CD8-positive, alpha-beta memory T cell (primary cell): ENCODE measurements around the gene CNNM3. TPM values are rescaled to one million over a fixed set of nuclear protein-coding genes. Genes with fewer than 3 reads are reported as not detected.
A peak's percentile ranks its signal among the peaks of the same experiment; 100 is the strongest.
"Not testable (repeated sequence)": the region's sequence is repeated elsewhere in the genome, so short reads cannot be mapped to it uniquely, and the experiment has no call there.

Experiments used
- CTCF ChIA-PET: fragments of 350-600 bp; sonication (Branson Sonifier 250); formaldehyde crosslinking; loops from one replicate; lab custom pipeline; 2021; ENCODE audit warnings: antibody characterized with exemption; lab: Charles Lee
- POLR2A ChIA-PET: fragments of 350-600 bp; sonication (Branson Sonifier 250); formaldehyde crosslinking; loops from one replicate; lab custom pipeline; 2021; ENCODE audit warnings: antibody characterized with exemption; lab: Charles Lee
- DNase-seq, 5 donors: peaks; one replicate each; pipeline versions ENCODE4 v3.0.0 to v3.0.0-alpha.2; 2020 to 2022; ENCODE audit warnings: mixed read lengths in 1 of 5
- H3K27ac ChIP-seq: one replicate; pipeline ENCODE4 v1.7.0; 2013; ENCODE audit warnings: low read depth, mild to moderate bottlenecking, low read length, moderate library complexity
- H3K27me3 ChIP-seq: 2 replicates; pipeline ENCODE4 v1.7.0; 2013; ENCODE audit warnings: low read length, mild to moderate bottlenecking; ENCODE audit not compliant: insufficient read depth, poor library complexity, severe bottlenecking
- H3K36me3 ChIP-seq: 2 replicates; pipeline ENCODE4 v1.7.0; 2013; ENCODE audit warnings: mild to moderate bottlenecking, low read length, moderate library complexity; ENCODE audit not compliant: insufficient read depth
- H3K4me1 ChIP-seq: 2 replicates; pipeline ENCODE4 v1.7.0; 2013; ENCODE audit warnings: mild to moderate bottlenecking, low read length, moderate library complexity; ENCODE audit not compliant: insufficient read depth
- H3K4me3 ChIP-seq: 2 replicates; pipeline ENCODE4 v1.7.0; 2013; ENCODE audit warnings: mild to moderate bottlenecking, low read length
- H3K9me3 ChIP-seq: 2 replicates; pipeline ENCODE4 v1.7.0; 2013; ENCODE audit warnings: mild to moderate bottlenecking, low read length
- H3K27ac Mint-ChIP-seq, 8 donors: one replicate each; pipeline ENCODE4 v1.8.0; 2020 to 2021; ENCODE audit warnings: mixed read lengths in 8 of 8, mild to moderate bottlenecking in 6 of 8, inconsistent platforms in 3 of 8, moderate library complexity in 3 of 8
- H3K27me3 Mint-ChIP-seq, 2 donors: one replicate each; pipeline ENCODE4 v1.8.0; 2020 to 2021; ENCODE audit warnings: mixed read lengths in 2 of 2, mild to moderate bottlenecking in 1 of 2, moderate library complexity in 1 of 2
- H3K36me3 Mint-ChIP-seq, 3 donors: one replicate each; pipeline ENCODE4 v1.8.0; 2020 to 2021; ENCODE audit warnings: mixed read lengths in 3 of 3, inconsistent platforms in 1 of 3, mild to moderate bottlenecking in 1 of 3
- H3K4me1 Mint-ChIP-seq, 3 donors: one replicate each; pipeline ENCODE4 v1.8.0; 2020 to 2021; ENCODE audit warnings: mixed read lengths in 3 of 3, inconsistent platforms in 1 of 3, mild to moderate bottlenecking in 1 of 3
- H3K4me3 Mint-ChIP-seq, 7 donors: one replicate each; pipeline ENCODE4 v1.8.0; 2020 to 2021; ENCODE audit warnings: mixed read lengths in 7 of 7, mild to moderate bottlenecking in 6 of 7, moderate library complexity in 4 of 7, inconsistent platforms in 2 of 7
- H3K9me3 Mint-ChIP-seq, 5 donors: one replicate each; pipeline ENCODE4 v1.8.0; 2020 to 2022; ENCODE audit warnings: mixed read lengths in 5 of 5, mild to moderate bottlenecking in 3 of 5, moderate library complexity in 2 of 5, inconsistent platforms in 1 of 5
- polyA plus RNA-seq: library from polyadenylated mRNA; unstranded; fragments of 300-500 nt; fragmentation: Illumina TruSeq; gene quantifications from one replicate; pipeline ENCODE4 v1.2.3, GENCODE V29; 2021
- total RNA-seq, 2 experiments: library from RNA; stranded (reverse); gene quantifications; one replicate each; pipeline ENCODE4 v1.2.3, GENCODE V29; 2021

Gene CNNM3
- total and polyA plus RNA-seq, 3 experiments from 2014 or later: 13.0 to 36.6 (median 32.6) TPM

DNA sequence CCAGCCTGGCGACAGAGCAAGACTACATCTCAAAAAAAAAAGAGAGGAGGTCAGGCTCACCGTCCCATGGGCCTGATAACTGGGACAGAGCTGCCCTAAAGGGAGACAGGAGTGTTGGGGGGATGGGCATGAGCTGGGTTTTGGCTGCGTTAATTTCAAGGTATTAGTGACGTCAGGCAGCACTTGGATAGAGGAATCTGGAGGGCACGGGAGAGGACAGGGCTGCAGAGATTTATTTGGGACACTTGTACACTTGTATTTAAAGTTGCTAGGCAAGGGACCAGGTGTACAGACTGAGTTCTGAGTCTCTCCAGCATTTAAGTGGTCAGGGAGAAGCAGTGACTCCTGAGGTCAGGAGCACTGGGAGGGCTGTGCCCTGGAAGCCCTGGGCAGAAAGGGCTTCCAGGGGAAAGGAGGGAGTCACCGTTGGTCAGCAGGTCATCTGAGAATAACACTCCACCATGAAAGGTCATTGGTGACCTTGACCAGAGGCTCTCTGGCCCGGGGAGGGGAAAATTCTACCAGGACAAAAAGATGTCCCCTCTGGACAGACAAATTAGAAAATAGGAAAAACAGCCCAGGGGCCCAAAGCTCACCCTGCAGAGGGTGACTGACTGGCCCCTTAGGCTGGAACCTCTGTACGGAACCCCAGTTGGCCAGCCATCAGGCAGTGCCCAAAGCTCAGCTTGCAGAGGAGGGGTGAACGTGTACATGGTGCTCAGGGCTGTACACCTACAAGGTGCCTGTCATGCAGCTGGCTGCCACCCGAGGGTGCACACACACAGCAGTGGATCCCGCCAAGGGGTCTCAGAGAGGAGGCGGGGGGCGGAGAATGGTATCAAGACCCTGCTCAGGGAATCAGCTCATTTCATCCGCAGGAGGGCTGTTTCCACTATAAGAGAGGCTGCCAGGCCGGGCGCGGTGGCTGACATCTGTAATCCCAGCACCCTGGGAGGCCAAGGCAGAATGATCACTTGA is 23.0 kb upstream of the CNNM3 start:
- no peak overlapping the region for H3K4me3 ChIP-seq
- Mint-ChIP-seq H3K4me3 (no peak overlapping the region), H3K4me1 (no peaks in the 10 kb centered on the region), H3K27ac (peak overlapping the region in 3 of 8 donors; percentile 44 to 88 (median 47)), H3K27me3 (no peaks in the 10 kb centered on the region), H3K9me3 (no peaks in the 10 kb centered on the region), H3K36me3 (peaks cover 0 to 11% (median 0%) of the 10 kb centered on the region in 3 donors)
- H3K27me3 ChIP-seq: no peaks in the 10 kb centered on the region
- H3K9me3 ChIP-seq: no peaks in the 10 kb centered on the region
- no peak for DNase-seq
- CTCF ChIA-PET: interaction anchor here (0.9 to 1.3 kb wide), 3 partner anchors 8 to 320 kb away, joined by 3 read pairs; partner anchors contain the start of gene ANKRD36
- POLR2A ChIA-PET: interaction anchor here (1.1 kb wide), 1 partner anchor 23 kb away, joined by 4 read pairs; the partner anchor contains the start of gene CNNM3
- H3K4me1 ChIP-seq: no peaks in the 10 kb centered on the region
- no peaks in the 10 kb centered on the region for H3K36me3 ChIP-seq
- H3K27ac ChIP-seq: no peak overlapping the region

GRCh38 chr2:96795076-96795475 is 21.0 kb upstream of the CNNM3 start:
- H3K36me3 ChIP-seq: no peaks in the 10 kb centered on the region
- POLR2A ChIA-PET: no interaction called here
- peaks cover 4 to 28% (median 7%) of the 10 kb centered on the region in 3 donors for H3K36me3 Mint-ChIP-seq
- CTCF ChIA-PET: interaction anchor here (0.6 kb wide), 1 partner anchor 52 kb away, joined by 4 read pairs; no protein-coding TSS in a partner anchor
- H3K27me3 ChIP-seq: no peaks in the 10 kb centered on the region
- no peaks in the 10 kb centered on the region for H3K9me3 Mint-ChIP-seq
- no peak for DNase-seq
- no peak overlapping the region for H3K4me3 Mint-ChIP-seq
- no peak overlapping the region for H3K27ac Mint-ChIP-seq
- H3K4me3 ChIP-seq: no peak overlapping the region
- no peaks in the 10 kb centered on the region for H3K9me3 ChIP-seq
- no peaks in the 10 kb centered on the region for H3K4me1 Mint-ChIP-seq
- no peaks in the 10 kb centered on the region for H3K4me1 ChIP-seq
- H3K27ac ChIP-seq: no peak overlapping the region
- H3K27me3 Mint-ChIP-seq: no peaks in the 10 kb centered on the region

DNA sequence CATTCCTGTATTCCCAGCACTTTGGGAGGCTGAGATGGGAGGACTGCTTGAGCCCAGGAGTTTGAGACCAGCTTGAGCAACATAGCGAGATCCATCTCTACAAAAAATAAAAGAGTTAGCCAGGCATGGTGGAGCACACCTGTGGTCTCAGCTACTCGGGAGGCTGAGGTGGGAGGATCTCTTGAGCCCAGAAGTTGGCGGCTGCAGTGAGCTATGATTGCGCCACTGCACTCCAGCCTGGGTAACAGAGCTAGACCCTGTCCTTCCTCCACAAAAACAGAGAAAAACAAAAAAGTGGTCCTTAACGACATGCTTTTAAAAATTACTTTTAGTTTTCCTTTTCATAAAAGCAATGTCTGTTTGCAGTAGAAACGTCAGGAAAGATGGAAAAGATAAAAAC is 19.6 kb upstream of the CNNM3 start:
- not testable (repeated sequence) for H3K9me3 ChIP-seq, H3K27ac Mint-ChIP-seq, H3K27me3 ChIP-seq, H3K4me1 Mint-ChIP-seq, H3K27ac ChIP-seq, H3K9me3 Mint-ChIP-seq, H3K36me3 ChIP-seq, H3K4me3 ChIP-seq, DNase-seq, H3K4me3 Mint-ChIP-seq, H3K27me3 Mint-ChIP-seq
- H3K36me3 Mint-ChIP-seq: peaks cover 4 to 28% (median 7%) of the 10 kb centered on the region in 3 donors
- H3K4me1 ChIP-seq: peaks cover 11% of the 10 kb centered on the region
- POLR2A ChIA-PET: interaction anchor here (0.6 kb wide), 1 partner anchor 161 kb away, joined by 4 read pairs; no protein-coding TSS in a partner anchor
- CTCF ChIA-PET: interaction anchor here (1.2 kb wide), 1 partner anchor 10 kb away, joined by 3 read pairs; no protein-coding TSS in a partner anchor

DNA sequence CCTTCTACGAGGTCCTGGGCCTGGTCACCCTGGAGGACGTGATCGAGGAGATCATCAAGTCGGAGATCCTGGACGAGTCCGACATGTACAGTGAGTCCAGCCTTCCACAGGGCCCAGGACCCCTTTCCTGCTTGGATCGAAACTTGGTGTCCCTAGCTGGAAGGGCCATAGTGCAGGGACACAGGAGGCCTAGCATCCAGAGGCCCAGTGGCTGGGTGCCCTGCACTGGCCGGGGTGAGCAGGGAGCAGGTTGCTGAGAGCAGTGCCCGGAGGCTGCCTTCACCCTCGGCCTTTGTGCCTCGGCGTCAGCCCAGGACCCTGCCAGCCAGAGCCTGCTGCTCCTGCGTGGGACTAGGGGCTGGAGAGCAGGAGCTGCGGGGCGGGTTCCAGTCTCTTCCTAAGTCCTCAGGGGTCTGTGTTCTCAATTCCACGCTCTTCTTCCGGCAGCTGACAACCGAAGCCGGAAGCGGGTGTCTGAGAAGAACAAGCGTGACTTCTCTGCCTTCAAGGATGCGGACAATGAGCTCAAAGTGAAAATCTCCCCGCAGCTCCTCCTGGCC is 18.9 kb upstream of the CNNM3 start:
- no peak overlapping the region for H3K4me3 Mint-ChIP-seq
- H3K27me3 Mint-ChIP-seq: no peaks in the 10 kb centered on the region
- peaks cover 4 to 28% (median 7%) of the 10 kb centered on the region in 3 donors for H3K36me3 Mint-ChIP-seq
- POLR2A ChIA-PET: no interaction called here
- Histone ChIP-seq H3K9me3 (no peaks in the 10 kb centered on the region), H3K36me3 (no peaks in the 10 kb centered on the region), H3K27ac (no peak overlapping the region), H3K27me3 (no peaks in the 10 kb centered on the region), H3K4me3 (no peak overlapping the region), H3K4me1 (peaks cover 18% of the 10 kb centered on the region)
- no peak for DNase-seq
- no peaks in the 10 kb centered on the region for H3K9me3 Mint-ChIP-seq
- no peaks in the 10 kb centered on the region for H3K4me1 Mint-ChIP-seq
- CTCF ChIA-PET: interaction anchor here (1.2 kb wide), 1 partner anchor 9 kb away, joined by 3 read pairs; no protein-coding TSS in a partner anchor
- no peak overlapping the region for H3K27ac Mint-ChIP-seq

- no peaks in the 10 kb centered on the region for H3K9me3 ChIP-seq
- CTCF ChIA-PET: interaction anchor here (1.0 to 3.5 kb wide), 4 partner anchors 16 to 204 kb away, joined by 4 to 21 read pairs (median 8); partner anchors contain the start of gene CNNM4
- no peak overlapping the region for H3K4me3 Mint-ChIP-seq
- H3K27ac ChIP-seq: no peak overlapping the region
- no peaks in the 10 kb centered on the region for H3K27me3 ChIP-seq
- H3K4me1 Mint-ChIP-seq: peaks cover 0 to 3% (median 2%) of the 10 kb centered on the region in 3 donors
- DNase-seq: no peak
- H3K4me1 ChIP-seq: peaks cover 24% of the 10 kb centered on the region
- H3K27me3 Mint-ChIP-seq: no peaks in the 10 kb centered on the region
- peak overlapping the region in 2 of 8 donors; percentile 19 to 42 for H3K27ac Mint-ChIP-seq
- peaks cover 4 to 28% (median 7%) of the 10 kb centered on the region in 3 donors for H3K36me3 Mint-ChIP-seq
- H3K9me3 Mint-ChIP-seq: no peaks in the 10 kb centered on the region
- POLR2A ChIA-PET: interaction anchor here (0.6 kb wide), 1 partner anchor 39 kb away, joined by 3 read pairs; no protein-coding TSS in a partner anchor
- no peak overlapping the region for H3K4me3 ChIP-seq
- no peaks in the 10 kb centered on the region for H3K36me3 ChIP-seq
Measured at GRCh38 chr2:96798733-96799622, 17.1 kb upstream of the CNNM3 start.

- Histone ChIP-seq H3K4me1 (peaks cover 24% of the 10 kb centered on the region), H3K27ac (no peak overlapping the region), H3K36me3 (no peaks in the 10 kb centered on the region), H3K9me3 (no peaks in the 10 kb centered on the region), H3K27me3 (no peaks in the 10 kb centered on the region), H3K4me3 (no peak overlapping the region)
- no peak overlapping the region for H3K4me3 Mint-ChIP-seq
- ChIA-PET POLR2A (interaction anchor here (0.6 kb wide), 1 partner anchor 51 kb away, joined by 3 read pairs; no protein-coding TSS in a partner anchor), CTCF (interaction anchor here (0.8 to 3.5 kb wide), 8 partner anchors 8 to 261 kb away, joined by 3 to 21 read pairs (median 6); partner anchors contain the start of genes ANKRD39 and CNNM4)
- H3K27me3 Mint-ChIP-seq: no peaks in the 10 kb centered on the region
- no peaks in the 10 kb centered on the region for H3K9me3 Mint-ChIP-seq
- no peak for DNase-seq
- H3K27ac Mint-ChIP-seq: peak overlapping the region in 1 of 8 donors; percentile 19
- H3K36me3 Mint-ChIP-seq: peaks cover 4 to 28% (median 7%) of the 10 kb centered on the region in 3 donors
- peaks cover 0 to 3% (median 2%) of the 10 kb centered on the region in 3 donors for H3K4me1 Mint-ChIP-seq
Measured at GRCh38 chr2:96799623-96799935, 16.5 kb upstream of the CNNM3 start.
